Small intestine (tissue), 7 donors: ENCODE results near the gene NTRK3. TPM values are rescaled to one million over a fixed set of nuclear protein-coding genes. Genes with fewer than 3 reads are reported as not detected.
A peak's percentile ranks its signal among the peaks of the same experiment; 100 is the strongest.

Experiments used
- DNase-seq, 2 donors: peaks; one replicate each; pipeline versions ENCODE4 v3.0.0 to v3.0.0-alpha.2; 2013
- FAIRE-seq: peaks from 2 replicates; lab custom pipeline; 2012; peaks lifted over from hg19 to GRCh38; lab: Jason Lieb, UNC
- H3K27ac ChIP-seq, 3 donors: one replicate each; pipeline ENCODE4 v1.5.1; 2013; ENCODE audit warnings: low read length in 2 of 3, mild to moderate bottlenecking in 2 of 3, control low read depth in 1 of 3, inconsistent platforms in 1 of 3, low read depth in 1 of 3, moderate library complexity in 1 of 3
- H3K27me3 ChIP-seq, 3 donors: one replicate each; pipeline ENCODE4 v1.6.1; 2013; ENCODE audit warnings: low read length in 3 of 3, inconsistent platforms in 1 of 3; ENCODE audit not compliant: control insufficient read depth in 3 of 3, insufficient read depth in 3 of 3
- H3K36me3 ChIP-seq, 3 donors: one replicate each; pipeline ENCODE4 v1.6.1; 2013; ENCODE audit warnings: low read length in 3 of 3, inconsistent platforms in 1 of 3, low read depth in 1 of 3, mild to moderate bottlenecking in 1 of 3, moderate library complexity in 1 of 3; ENCODE audit not compliant: control insufficient read depth in 3 of 3, insufficient read depth in 2 of 3
- H3K4me1 ChIP-seq, 3 donors: one replicate each; pipeline ENCODE4 v1.6.1; 2013; ENCODE audit warnings: low read length in 2 of 3, inconsistent platforms in 1 of 3, low read depth in 1 of 3, mild to moderate bottlenecking in 1 of 3, moderate library complexity in 1 of 3; ENCODE audit not compliant: control insufficient read depth in 3 of 3, insufficient read depth in 2 of 3
- H3K4me3 ChIP-seq, 3 donors: one replicate each; pipeline ENCODE4 v1.5.1; 2013; ENCODE audit warnings: low read length in 3 of 3, control low read depth in 1 of 3, inconsistent platforms in 1 of 3, low read depth in 1 of 3, mild to moderate bottlenecking in 1 of 3, moderate library complexity in 1 of 3
- H3K9me3 ChIP-seq, 2 donors: one replicate each; pipeline ENCODE4 v1.6.1; 2013; ENCODE audit warnings: low read depth in 1 of 2, low read length in 1 of 2; ENCODE audit not compliant: control insufficient read depth in 2 of 2, insufficient read depth in 1 of 2
- WGBS, 3 donors: extraction: QIAGEN DNeasy Blood & Tissue Kit; methylation state at CpG; one replicate each; pipeline ENCODE4 v1.1.7; 2013; 5-methylcytosine and 5-hydroxymethylcytosine counted together
- polyA plus RNA-seq, 4 donors: library from polyadenylated mRNA; stranded (reverse) in 3 of 4; unstranded in 1 of 4; fragments of 200-250 nt in 3 of 4; fragments of 120-200 nt in 1 of 4; gene quantifications; one replicate each; pipeline versions ENCODE4 v1.2.1 to v1.2.3, GENCODE V29; 2013
- donor health status: healthy with polysubstance abuse.
- donor health status: control.
- donor health status: control.
- donor health status: Bipolar disorder and iron deficiency.
- donor health status: healthy.

NTRK3 gene
- polyA plus RNA-seq, 4 donors: under 0.01 to 3.6 (median 0.52) TPM; not detected in 1

- DNase-seq (no peak), FAIRE-seq (no peak)
- Histone ChIP-seq H3K36me3 (no peaks in the 10 kb centered on the region), H3K4me3 (no peak overlapping the region), H3K4me1 (no peaks in the 10 kb centered on the region), H3K9me3 (no peaks in the 10 kb centered on the region), H3K27me3 (peaks cover 0 to 2% (median 0%) of the 10 kb centered on the region in 3 donors), H3K27ac (no peak overlapping the region)
- 72 to 79% (median 72%) methylated on average over 6 of the region's 6 CpGs for WGBS, 3 donors
Observed at GRCh38 chr15:88181613-88182012, 74.9 kb downstream of the NTRK3 start.

- peaks cover 0 to 2% (median 0%) of the 10 kb centered on the region in 3 donors for H3K27me3 ChIP-seq
- no peaks in the 10 kb centered on the region for H3K9me3 ChIP-seq
- no peak overlapping the region for H3K27ac ChIP-seq
- H3K36me3 ChIP-seq: no peaks in the 10 kb centered on the region
- DNase-seq (no peak), FAIRE-seq (no peak)
- H3K4me3 ChIP-seq: no peak overlapping the region
- 86 to 88% (median 87%) methylated on average over 3 of the region's 3 CpGs for WGBS, 3 donors
- no peaks in the 10 kb centered on the region for H3K4me1 ChIP-seq
Observed at GRCh38 chr15:88179562-88179961, 77.0 kb downstream of the NTRK3 start.

GRCh38 chr15:88178631-88179030 lies 77.9 kb downstream of the NTRK3 start:
- Histone ChIP-seq H3K27me3 (peaks cover 0 to 2% (median 0%) of the 10 kb centered on the region in 3 donors), H3K36me3 (no peaks in the 10 kb centered on the region), H3K9me3 (no peaks in the 10 kb centered on the region), H3K4me1 (no peaks in the 10 kb centered on the region), H3K27ac (no peak overlapping the region), H3K4me3 (no peak overlapping the region)
- DNase-seq (no peak), FAIRE-seq (no peak)
- 66 to 72% (median 66%) methylated on average over 5 of the region's 5 CpGs for WGBS, 3 donors

GRCh38 chr15:88177451-88177850 lies 79.1 kb downstream of the NTRK3 start:
- 71 to 76% (median 75%) methylated on average over 1 of the region's 1 CpG for WGBS, 3 donors
- no peaks in the 10 kb centered on the region for H3K9me3 ChIP-seq
- no peak for DNase-seq

GRCh38 chr15:88174571-88174970 lies 82.0 kb downstream of the NTRK3 start:
- Histone ChIP-seq H3K9me3 (no peaks in the 10 kb centered on the region), H3K27ac (no peak overlapping the region), H3K4me1 (no peaks in the 10 kb centered on the region), H3K27me3 (no peaks in the 10 kb centered on the region), H3K36me3 (no peaks in the 10 kb centered on the region), H3K4me3 (no peak overlapping the region)
- DNase-seq (no peak), FAIRE-seq (no peak)
- WGBS, 3 donors: 41 to 49% (median 47%) methylated on average over 4 of the region's 4 CpGs

More at GRCh38 chr15:88177451-88177850, 79.1 kb downstream of the NTRK3 start:
- H3K27ac ChIP-seq: no peak overlapping the region
- no peak overlapping the region for H3K4me3 ChIP-seq
- FAIRE-seq: no peak
- peaks cover 0 to 2% (median 0%) of the 10 kb centered on the region in 3 donors for H3K27me3 ChIP-seq
- no peaks in the 10 kb centered on the region for H3K4me1 ChIP-seq
- H3K36me3 ChIP-seq: no peaks in the 10 kb centered on the region

- no peak for FAIRE-seq
- Histone ChIP-seq H3K27me3 (no peaks in the 10 kb centered on the region), H3K9me3 (no peaks in the 10 kb centered on the region), H3K36me3 (no peaks in the 10 kb centered on the region), H3K4me1 (no peaks in the 10 kb centered on the region), H3K4me3 (no peak overlapping the region), H3K27ac (no peak overlapping the region)
- WGBS, 3 donors: 17 to 36% (median 21%) methylated on average over 9 of the region's 9 CpGs
- DNase-seq: peak; percentile 10 to 56
Observed at GRCh38 chr15:88166082-88166993, 90.2 kb downstream of the NTRK3 start.

GRCh38 chr15:88161636-88162035 lies 94.9 kb downstream of the NTRK3 start:
- Histone ChIP-seq H3K36me3 (no peaks in the 10 kb centered on the region), H3K4me1 (no peaks in the 10 kb centered on the region), H3K9me3 (no peaks in the 10 kb centered on the region), H3K4me3 (no peak overlapping the region), H3K27me3 (no peaks in the 10 kb centered on the region), H3K27ac (no peak overlapping the region)
- DNase-seq (no peak), FAIRE-seq (no peak)
- WGBS, 3 donors: 46 to 69% (median 64%) methylated on average over 2 of the region's 2 CpGs

- Histone ChIP-seq H3K27ac (no peak overlapping the region), H3K27me3 (no peaks in the 10 kb centered on the region), H3K9me3 (no peaks in the 10 kb centered on the region), H3K36me3 (no peaks in the 10 kb centered on the region), H3K4me3 (no peak overlapping the region), H3K4me1 (no peaks in the 10 kb centered on the region)
- WGBS, 3 donors: 41 to 49% (median 43%) methylated on average over 2 of the region's 2 CpGs
- DNase-seq: no peak
- FAIRE-seq: no peak
Observed at GRCh38 chr15:88155310-88155709, 101.2 kb downstream of the NTRK3 start.
